ENCODE data around the gene DENND4A. TPM values are rescaled to one million over a fixed set of nuclear protein-coding genes. Genes with fewer than 3 reads are reported as not detected.

DENND4A gene
- total RNA-seq, 1 experiment from 2014 or later = 14.4 TPM

DNA sequence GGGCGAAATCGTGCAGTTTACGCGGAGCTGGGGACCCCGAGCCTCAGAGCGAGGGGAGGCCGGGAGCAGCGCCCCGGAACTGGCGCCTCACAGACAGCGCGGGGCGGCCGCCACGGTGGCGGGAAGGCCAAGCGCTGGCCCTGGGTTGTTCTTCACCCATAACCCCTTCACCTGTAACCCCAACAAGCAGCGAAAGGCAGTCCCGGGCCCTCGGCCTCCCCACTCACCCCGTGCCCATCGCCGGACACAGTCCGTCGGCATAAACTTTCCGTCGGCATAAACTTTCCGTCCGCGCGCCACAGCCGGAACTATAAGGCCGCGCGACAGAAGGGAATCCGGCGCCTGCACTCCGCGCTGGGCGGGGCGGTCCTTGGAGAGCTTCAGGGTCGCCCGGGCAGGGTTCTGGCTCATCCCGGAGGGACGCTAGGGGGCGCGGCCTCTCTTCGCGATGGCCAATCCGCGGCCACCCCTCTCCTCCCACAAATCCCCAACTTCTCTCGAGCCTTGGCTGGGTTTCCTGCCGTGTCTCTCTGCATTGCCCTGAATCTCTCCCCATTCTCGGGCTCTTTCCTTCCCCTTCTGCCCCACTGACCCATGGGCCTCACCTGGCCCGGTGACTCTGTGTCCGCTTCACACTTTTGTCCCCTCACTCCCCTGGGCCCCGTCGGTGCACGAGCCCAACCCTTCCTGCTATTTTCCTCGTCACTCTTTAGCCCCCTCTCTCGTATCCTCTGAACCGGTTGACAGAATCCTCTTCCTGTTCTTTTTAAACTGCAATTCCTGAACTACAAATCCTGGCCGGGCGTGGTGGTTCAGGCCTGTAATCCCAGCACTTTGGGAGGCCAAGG lies 181.0 kb downstream of the DENND4A start, which contains the start of gene INTS14:
TSS of gene INTS14 (minus strand) at position 261 of the 848 bp plus-strand sequence. CDS start 3,751 bp downstream, outside the sequence.
- POLR2A ChIA-PET = interaction anchor here (0.6 to 0.7 kb wide), 4 partner anchors 17 to 262 kb away, joined by 3 to 7 read pairs (median 5); no protein-coding TSS in a partner anchor
- CTCF ChIA-PET = interaction anchor here (1.0 kb wide), 1 partner anchor 259 kb away, joined by 5 read pairs; no protein-coding TSS in a partner anchor
- H3K27ac ChIP-seq (ENCODE audit: low read length) = peak within 1 kb of the TSS; percentile 95
- TF ChIP-seq, protein P1, sequence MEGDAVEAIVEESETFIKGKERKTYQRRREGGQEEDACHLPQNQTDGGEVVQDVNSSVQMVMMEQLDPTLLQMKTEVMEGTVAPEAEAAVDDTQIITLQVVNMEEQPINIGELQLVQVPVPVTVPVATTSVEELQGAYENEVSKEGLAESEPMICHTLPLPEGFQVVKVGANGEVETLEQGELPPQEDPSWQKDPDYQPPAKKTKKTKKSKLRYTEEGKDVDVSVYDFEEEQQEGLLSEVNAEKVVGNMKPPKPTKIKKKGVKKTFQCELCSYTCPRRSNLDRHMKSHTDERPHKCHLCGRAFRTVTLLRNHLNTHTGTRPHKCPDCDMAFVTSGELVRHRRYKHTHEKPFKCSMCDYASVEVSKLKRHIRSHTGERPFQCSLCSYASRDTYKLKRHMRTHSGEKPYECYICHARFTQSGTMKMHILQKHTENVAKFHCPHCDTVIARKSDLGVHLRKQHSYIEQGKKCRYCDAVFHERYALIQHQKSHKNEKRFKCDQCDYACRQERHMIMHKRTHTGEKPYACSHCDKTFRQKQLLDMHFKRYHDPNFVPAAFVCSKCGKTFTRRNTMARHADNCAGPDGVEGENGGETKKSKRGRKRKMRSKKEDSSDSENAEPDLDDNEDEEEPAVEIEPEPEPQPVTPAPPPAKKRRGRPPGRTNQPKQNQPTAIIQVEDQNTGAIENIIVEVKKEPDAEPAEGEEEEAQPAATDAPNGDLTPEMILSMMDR (IDR thresholded peaks at IDR 0.05) = peak; percentile 88
- TF ChIP-seq TCF7L2 (IDR thresholded peaks at IDR 0.05; ENCODE audit: low read depth, low read length) (peak; percentile 46; the same call in 1 of the 2 replicates), POLR2AphosphoS5 (IDR thresholded peaks at IDR 0.05; ENCODE audit: low read depth, low read length) (peak; percentile 97), SIN3A (IDR thresholded peaks at IDR 0.05; ENCODE audit: borderline replicate concordance, insufficient read depth, low read depth, low read length) (peak; percentile 93; the same call in 1 of the 2 replicates)
- TF ChIP-seq, protein P2, sequence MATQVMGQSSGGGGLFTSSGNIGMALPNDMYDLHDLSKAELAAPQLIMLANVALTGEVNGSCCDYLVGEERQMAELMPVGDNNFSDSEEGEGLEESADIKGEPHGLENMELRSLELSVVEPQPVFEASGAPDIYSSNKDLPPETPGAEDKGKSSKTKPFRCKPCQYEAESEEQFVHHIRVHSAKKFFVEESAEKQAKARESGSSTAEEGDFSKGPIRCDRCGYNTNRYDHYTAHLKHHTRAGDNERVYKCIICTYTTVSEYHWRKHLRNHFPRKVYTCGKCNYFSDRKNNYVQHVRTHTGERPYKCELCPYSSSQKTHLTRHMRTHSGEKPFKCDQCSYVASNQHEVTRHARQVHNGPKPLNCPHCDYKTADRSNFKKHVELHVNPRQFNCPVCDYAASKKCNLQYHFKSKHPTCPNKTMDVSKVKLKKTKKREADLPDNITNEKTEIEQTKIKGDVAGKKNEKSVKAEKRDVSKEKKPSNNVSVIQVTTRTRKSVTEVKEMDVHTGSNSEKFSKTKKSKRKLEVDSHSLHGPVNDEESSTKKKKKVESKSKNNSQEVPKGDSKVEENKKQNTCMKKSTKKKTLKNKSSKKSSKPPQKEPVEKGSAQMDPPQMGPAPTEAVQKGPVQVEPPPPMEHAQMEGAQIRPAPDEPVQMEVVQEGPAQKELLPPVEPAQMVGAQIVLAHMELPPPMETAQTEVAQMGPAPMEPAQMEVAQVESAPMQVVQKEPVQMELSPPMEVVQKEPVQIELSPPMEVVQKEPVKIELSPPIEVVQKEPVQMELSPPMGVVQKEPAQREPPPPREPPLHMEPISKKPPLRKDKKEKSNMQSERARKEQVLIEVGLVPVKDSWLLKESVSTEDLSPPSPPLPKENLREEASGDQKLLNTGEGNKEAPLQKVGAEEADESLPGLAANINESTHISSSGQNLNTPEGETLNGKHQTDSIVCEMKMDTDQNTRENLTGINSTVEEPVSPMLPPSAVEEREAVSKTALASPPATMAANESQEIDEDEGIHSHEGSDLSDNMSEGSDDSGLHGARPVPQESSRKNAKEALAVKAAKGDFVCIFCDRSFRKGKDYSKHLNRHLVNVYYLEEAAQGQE (IDR thresholded peaks at IDR 0.05; ENCODE audit: insufficient read depth in 1 of 2, low read depth in 2 of 2, low read length in 1 of 2) = peak; percentile 12 to 63; a peak in 1 of 4 replicates
- intact Hi-C loops (cut with micrococcal nuclease; ENCODE audit: unreplicated experiment) = no loop called here
- no peaks in the 10 kb centered on the region for H3K9me3 ChIP-seq (ENCODE audit: control insufficient read depth, insufficient read depth, low read depth, low read length)
- DNase-seq (ENCODE audit: low read depth, low spot score) (peak; percentile 65), ATAC-seq (peak; percentile 100)
- BruUV-seq (replicated peaks) = no TSS peak
- H3K36me3 ChIP-seq (ENCODE audit: control insufficient read depth, insufficient read depth, low read length) = no peaks in the 10 kb centered on the region; the same call in 1 of the 2 replicates
- no peaks in the 10 kb centered on the region for H3K27me3 ChIP-seq (ENCODE audit: control insufficient read depth, insufficient read depth, low read length)
- H3K4me1 ChIP-seq (ENCODE audit: control insufficient read depth, insufficient read depth, low read length) = peaks cover 20% of the 10 kb centered on the region
- peak within 1 kb of the TSS; percentile 72 to 87 for H3K4me3 ChIP-seq (ENCODE audit: low read depth in 2 of 2, low read length in 2 of 2)
- in situ Hi-C loops (cut with HindIII; ENCODE audit: low pct_unique_long_range_greater_than_20kb, low sequenced_read_pairs) = no loop called here

Small RNAs within 50 kb of the gene (microRNA-seq; reads per million reads assigned to microRNA genes)
- gene MIR4511 (ENCODE audit: unreplicated experiment) = not detected

Other genes with a start within 250 kb of the DENND4A start
- 41.2 TPM for gene INTS14, start 181.2 kb downstream of the DENND4A start, total RNA-seq (2021; ENCODE audit: unreplicated experiment)
- gene SLC24A1, start 170.4 kb downstream of the DENND4A start, total RNA-seq (2021; ENCODE audit: unreplicated experiment) = 13.0 TPM
- gene RAB11A, start 77.2 kb upstream of the DENND4A start, total RNA-seq (2021; ENCODE audit: unreplicated experiment) = 263 TPM

All from Panc1 (cell line).